Anterior cingulate cortex (tissue), 58 donors: Measurements from ENCODE around the gene SGCA.
A peak's percentile ranks its signal among the peaks of the same experiment; 100 is the strongest.

Experiments used
- DNase-seq, 58 donors: peaks; one replicate each; lab custom pipeline; 2025; lab: John Stamatoyannopoulos, UW

The SGCA gene

GRCh38 chr17:50162466-50163254 lies 3.1 kb upstream of the SGCA start:
- no peak for DNase-seq

GRCh38 chr17:50163843-50164696 lies 1.7 kb upstream of the SGCA start:
- DNase-seq = no peak

- DNase-seq = no peak
Observed at GRCh38 chr17:50164697-50164988, 1.2 kb upstream of the SGCA start.

DNA sequence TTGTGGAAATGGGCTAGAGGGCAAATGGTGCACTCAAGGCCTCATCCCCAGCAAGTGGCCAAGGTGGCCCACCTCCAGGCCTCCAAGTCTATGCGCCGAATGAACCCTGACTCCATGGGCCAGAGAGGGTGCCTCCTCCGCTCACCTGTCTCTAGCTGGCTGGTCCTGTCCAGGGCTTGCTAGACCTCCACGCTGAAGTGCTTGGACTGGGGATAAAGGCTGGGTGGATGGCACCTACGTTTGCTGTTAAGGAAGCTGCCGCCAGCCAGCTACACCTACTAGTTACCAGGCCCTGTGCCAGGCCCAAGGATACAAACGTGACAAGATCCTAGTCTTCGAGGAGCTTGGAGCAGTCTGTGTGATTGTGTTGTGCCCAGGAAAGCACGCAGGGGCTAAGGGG lies 739 bp upstream of the SGCA start:
- peak in 1 of 58 donors; percentile 10 for DNase-seq

DNA sequence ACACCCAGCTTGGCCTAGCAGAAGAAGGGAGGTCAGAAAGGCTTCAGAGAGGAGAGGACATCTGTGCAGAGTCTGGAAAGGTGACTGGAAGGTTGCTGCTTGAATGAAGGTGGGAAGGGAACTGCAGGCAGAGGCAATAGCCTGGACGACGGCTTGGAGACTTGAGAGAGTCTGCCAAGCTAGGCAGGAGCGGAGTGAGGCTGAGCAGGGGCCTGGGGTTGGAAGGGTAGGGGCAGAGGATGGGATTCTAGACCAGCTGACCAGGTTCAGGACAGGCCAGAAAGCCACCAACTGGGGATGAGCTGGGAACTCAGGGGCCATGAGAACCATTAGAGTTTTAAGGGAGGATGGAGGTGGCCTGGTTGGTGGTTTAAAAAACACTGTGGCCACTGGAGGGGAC lies 339 bp upstream of the SGCA start:
- no peak for DNase-seq

- no peak for DNase-seq
Observed at GRCh38 chr17:50166518-50167181, 845 bp downstream of the SGCA start.

- no peak for DNase-seq
Observed at GRCh38 chr17:50167371-50167770, 1.6 kb downstream of the SGCA start.

DNA sequence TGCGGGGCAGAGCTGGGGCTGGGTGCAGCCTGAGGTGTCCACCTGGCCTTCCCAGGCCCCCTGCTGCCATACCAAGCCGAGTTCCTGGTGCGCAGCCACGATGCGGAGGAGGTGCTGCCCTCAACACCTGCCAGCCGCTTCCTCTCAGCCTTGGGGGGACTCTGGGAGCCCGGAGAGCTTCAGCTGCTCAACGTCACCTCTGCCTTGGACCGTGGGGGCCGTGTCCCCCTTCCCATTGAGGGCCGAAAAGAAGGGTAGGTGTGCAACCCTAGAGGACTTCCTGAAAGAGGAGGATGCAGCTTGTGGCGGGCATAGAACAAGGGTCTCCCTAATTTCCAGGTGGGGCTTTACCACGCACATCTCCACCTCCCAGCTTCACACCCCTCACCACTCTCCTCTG lies 2.5 kb downstream of the SGCA start:
- no peak for DNase-seq

- DNase-seq = peak in 24 of 58 donors; percentile 10 to 49 (median 25)
Observed at GRCh38 chr17:50169121-50169764, 3.4 kb downstream of the SGCA start.

- no peak for DNase-seq
Observed at GRCh38 chr17:50169881-50170459, 4.2 kb downstream of the SGCA start.

DNA sequence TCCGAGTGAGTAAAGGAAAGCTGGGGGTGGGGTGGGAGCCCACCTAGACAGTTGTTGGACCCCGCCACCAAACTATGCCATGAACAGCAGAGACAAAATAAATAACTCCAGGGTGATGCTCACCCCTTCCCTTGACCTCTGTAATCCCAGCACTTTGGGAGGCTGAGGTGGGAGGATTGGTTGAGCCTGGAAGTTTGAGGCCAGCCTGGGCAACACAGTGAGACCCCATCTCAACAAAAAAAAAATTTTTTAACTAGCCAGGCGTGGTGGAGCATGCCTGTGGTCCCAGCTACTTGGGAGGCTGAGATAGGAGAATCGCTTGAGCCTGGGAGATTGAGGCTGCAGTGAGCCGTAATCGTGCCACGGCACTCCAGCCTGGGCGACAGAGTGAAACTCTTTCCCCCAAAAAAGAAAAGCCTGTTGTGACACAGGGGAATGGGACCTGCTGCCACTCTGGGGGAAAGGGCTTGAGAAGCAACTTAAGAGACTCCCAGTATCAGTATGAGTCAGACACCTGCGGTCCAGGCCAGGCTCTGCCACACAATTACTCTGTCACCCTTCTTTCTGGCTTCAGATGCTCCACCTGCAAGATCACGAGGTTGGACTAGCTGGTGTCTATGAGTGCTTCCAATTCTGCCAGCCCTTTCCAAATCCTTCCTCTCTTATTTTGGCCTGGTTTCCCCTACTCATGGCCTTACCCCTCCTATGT lies 5.0 kb downstream of the SGCA start:
- DNase-seq = no peak

GRCh38 chr17:50171371-50172071 lies 5.7 kb downstream of the SGCA start:
- no peak for DNase-seq

DNA sequence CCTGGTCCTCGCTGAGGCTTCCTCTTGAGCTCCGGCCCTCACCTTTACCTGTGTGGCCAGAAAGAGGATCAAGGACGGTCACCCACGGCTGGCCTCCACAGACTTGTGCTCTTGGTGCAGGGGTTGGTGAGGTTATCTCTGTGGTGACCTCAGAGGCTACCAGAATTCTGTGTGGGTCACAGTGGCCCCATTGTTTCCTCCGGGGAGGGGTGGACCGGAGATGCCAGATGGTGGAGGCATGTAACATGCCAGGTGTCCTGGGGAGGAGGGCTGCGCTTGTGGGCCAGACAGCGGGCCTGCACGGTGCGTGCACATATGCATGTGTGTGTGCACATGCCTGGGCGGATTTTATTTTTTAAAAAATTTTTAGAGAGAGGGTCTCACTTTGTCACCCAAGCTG lies 6.3 kb downstream of the SGCA start:
- no peak for DNase-seq

DNA sequence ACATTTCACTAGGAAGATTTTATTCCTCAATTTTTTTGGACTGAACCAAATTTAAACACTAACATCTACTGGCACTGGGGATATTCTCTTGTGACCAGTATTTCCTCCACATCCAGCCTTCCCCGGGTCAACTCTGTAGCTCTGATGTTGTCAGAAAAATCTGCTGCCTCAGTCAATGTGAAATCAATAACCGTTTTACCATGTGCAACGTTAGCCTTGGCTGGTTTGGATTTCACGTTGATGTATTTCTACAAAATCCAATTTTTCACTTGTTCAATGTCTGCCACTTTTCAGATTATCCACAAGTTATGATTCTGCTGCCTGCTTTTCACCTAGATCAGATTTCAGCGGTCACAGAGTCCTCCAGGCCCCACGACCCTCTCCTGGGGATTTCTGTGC lies 7.1 kb downstream of the SGCA start:
- no peak for DNase-seq

- DNase-seq = no peak
Observed at GRCh38 chr17:50173335-50173941, 7.6 kb downstream of the SGCA start.

GRCh38 chr17:50174444-50174843 lies 8.6 kb downstream of the SGCA start:
- no peak for DNase-seq

GRCh38 chr17:50175035-50175807 lies 9.4 kb downstream of the SGCA start:
- no peak for DNase-seq
